GM21447 (cell line): Measurements from ENCODE around the gene ELMO2.
"Not testable (repeated sequence)": the region's sequence is repeated elsewhere in the genome, so short reads cannot be mapped to it uniquely, and the experiment has no call there.

Experiments used
- ATAC-seq: cut with Tn5 transposase; IDR thresholded peaks from one replicate; pipeline ENCODE4 v1.9.1; 2021; ENCODE audit not compliant: unreplicated experiment

ELMO2 gene

DNA sequence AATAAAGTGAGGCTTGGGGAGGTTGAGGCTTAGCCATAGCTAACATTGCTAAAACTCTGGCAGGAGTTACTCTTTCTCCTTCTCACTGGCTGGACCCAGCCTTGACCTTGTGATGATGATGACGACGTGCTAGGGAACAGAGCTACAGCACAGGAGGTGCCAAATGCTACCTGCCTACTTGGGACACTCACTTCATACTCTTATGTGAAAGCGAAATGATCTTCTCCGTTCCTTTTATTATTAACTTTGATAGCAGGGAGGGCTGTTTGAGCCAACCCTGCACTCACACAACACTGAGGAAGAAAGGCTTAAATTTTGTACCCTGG, 1.2 kb upstream of the ELMO2 start:
- no peak for ATAC-seq

DNA sequence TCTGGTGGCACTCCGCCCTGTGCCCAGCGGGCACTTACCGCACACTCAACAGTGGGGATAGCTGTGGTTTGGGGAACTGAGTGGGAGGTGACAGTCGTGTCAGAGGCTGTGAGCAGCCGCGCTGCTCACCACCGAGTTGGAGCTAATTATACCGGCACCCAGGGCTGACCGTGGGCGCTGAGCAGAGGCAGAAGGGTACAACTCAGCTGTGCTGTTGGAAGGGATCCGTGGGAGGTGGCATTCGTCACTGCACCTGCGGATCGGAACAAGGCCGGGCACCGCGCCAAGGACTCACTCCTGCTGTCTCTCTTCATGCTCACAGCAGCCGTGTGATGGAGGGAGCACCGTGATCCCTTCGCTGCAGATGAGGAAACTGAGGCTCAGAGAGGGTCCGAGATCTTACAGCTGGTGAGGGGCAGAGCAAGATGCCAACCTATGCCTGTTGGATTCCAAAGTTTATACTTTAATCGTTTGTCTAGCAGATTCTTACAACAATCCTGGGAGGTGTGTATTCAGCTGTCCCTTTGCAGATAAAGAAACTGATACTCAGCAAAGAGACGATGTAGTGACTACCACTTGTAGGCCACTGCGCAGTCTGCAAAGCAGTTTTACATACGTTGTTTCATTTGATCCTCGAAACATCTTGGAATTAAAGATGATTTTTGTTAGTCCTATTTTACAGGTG, 713 bp upstream of the ELMO2 start:
- ATAC-seq, result peak; percentile 41

DNA sequence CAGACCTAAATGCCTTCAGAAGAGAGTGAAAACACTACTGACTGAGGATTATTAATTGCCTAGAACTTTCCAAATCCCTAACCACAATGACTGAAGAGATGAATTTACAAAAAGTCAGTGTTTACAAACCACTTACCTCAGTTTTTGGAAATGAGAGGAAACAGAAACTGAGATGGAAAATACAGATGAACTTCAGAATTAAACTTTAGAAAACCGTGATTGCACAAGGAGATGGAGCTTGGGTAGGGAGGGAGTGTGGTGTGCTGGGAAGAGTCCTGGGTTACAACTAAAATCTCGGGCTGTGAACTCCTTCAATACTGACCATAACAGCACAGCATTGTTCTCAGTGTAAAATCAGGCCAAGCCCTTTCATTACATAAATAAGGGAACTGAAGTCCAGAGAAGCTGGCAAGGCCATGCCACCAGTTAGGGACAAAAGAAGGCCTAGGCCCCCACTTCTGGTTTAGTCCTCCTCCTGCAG, 4.0 kb downstream of the ELMO2 start:
- no peak for ATAC-seq

DNA sequence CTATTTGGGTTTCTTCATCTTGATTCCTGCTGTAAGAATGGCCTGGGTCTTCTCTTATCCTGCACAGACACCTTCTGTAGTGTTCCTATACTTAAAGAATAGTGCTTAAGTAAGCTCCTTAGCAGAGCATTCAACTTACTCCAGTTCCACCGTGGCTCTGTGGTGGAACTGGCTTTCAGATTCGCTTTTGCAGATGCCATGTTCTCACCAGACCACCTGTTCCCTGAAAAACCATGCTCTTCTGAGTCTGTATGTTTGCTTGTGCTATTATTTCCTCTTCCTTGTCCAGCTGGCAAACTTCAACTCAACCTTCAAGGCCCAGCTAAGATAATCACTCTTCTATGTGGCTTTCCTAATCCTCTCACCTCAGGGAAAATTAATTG, 4.9 kb downstream of the ELMO2 start:
- no peak for ATAC-seq

DNA sequence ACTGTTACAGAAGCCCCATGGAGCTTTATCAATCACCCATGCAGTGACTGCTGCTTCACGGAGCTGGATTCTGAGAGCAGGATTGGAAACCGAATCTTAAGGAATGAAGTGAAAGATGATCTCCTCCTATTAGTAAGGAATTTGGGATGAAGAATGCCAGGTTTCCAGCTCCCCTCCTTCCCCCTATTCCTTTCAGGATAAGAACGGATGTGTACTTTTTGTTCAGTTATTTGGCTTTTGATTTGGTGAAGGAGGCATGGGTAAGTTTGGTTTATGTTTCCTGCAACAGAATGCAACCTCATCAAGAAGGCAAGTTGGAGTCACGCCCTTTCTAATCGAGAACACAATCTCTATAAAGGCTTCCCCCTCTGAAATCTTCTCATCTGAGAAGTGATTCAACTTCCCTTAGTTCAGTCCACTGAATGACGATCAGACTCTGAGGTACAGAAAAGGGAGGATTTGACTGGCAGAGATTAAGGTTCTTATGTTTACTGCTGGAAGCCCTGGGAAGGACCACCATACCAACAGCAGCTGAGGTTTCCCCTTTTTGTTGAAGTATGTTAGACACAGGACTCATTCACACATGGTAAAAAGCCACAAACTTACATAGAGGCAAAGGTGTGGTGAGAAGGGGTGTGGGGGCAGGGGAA, 5.5 kb downstream of the ELMO2 start:
- no peak for ATAC-seq

DNA sequence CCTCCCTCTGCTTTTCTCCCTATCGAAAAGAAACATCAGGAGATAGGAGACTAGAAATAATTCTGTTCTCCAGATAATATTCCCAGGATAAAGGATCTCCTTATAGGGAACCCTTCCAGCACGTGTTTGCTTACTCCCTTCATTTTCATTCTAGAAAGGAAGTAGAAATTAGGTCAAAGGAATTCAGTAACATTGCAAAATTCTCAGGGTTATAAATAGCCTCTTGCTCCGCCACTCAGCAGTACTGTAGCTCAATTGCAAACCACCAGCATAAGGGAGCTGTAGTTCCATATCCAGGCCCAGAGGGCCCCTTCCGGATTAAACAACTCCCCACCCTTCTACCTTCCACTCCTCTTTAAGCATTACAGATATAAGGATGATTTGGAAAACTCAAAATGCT, 6.2 kb downstream of the ELMO2 start:
- no peak for ATAC-seq

DNA sequence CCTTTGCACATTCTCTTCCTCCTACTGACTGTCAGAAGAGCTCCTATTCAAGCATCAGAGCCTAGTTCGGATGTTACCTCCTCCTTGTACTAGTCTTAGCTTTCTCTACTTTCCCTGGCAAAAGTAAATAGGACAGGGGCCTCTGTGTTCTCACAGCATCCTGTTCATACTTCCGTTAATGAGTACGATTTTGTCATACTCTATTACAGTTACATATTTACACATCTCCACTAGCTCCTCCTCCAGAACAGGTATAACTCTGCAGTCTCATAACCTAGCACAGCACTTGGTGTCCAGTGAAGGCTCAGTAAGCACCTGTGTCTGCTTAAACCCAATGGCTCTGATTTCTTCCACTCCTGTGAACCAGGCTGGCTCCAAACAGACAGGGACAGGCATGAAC, 7.0 kb downstream of the ELMO2 start:
- ATAC-seq, result no peak

DNA sequence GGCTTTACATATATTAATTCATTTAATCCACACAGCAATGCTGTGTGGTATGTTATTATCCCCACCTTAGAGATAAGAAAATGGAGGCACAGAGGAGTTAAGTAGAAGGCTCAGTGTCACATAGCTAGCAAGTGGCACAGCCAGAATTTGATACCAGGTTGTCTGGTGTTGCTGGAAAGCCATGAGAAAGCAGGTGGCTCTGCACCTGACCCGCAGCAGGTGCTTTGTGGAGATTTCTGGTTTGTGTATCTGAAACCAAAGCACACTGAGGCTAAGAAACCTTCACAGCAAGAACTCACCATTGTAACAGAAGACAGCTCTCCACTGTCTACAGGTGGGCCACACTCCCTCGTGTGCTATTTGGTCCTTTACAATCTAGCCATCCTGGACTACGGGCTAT, 7.5 kb downstream of the ELMO2 start:
- no peak for ATAC-seq

DNA sequence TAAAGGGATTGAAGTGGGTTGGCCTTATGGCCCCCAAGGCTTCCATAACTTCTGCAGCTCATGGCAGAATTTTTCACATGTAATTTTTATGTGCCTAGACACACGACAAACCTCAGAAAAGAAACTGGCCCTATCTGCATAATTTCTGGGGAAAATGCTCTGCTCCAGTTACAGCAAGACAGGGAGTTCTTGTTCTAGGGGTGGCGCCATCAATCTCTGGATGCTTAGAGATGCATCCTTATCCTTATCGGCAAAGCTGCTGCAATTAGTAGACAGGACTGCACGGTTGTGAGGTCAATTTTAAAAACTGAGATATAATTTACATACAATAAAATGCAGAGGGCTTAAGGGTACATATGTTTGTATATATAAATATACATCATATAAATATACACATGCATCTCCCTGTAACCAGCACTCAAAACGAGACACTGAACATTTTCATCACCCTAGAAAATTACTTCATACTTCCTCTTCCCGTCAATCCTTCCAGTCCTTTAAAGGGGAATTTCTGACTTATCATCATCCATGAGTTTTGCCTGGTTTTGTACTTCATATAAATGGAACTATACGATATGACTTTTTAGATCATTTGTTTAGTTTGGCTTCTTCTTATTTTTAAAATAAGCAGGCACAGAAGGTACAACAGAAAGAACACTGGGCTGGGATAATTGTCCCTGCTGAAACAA, 10.2 kb downstream of the ELMO2 start:
- ATAC-seq, result no peak

DNA sequence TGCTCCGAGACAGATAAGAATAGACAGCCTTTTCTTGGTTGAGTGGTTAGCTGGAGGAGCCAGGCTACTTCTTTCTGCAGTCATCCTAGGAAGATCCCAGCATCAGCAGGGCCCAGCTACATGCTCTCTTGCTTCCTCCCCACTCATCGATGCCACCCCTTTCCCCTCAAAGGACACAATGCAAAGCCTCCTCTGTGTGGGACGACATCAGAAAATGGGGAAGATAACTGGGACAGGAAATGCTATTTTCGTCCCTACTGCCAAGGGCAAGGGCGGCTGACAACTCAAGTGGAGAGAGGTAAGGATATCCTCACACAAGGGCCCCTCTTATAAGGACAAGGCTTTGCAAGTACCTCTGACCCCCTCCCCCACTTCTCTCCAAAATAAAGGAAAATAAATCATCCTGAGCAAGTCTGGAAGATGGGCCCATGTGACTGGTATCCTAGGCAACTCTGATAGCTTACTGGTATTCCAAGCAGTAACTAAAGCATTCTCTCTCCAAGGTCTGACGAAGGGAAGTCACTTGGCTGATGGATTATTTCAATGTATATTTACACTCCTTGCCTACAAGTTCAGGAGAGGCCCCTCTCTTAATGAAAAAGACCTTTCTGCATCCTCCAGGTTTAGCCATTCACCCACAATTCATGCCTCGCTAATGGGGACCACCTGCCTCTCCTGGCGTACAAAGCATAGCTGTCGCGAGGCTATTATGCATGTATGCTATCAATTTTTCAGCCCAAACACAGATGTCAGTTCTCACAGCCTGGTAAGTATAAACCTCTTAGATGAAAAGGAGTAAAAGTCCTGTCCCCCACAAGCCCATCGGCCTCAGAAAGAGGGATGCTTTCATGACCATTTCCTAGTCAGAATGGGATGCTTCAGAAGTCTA, 11.3 kb downstream of the ELMO2 start:
- no peak for ATAC-seq

DNA sequence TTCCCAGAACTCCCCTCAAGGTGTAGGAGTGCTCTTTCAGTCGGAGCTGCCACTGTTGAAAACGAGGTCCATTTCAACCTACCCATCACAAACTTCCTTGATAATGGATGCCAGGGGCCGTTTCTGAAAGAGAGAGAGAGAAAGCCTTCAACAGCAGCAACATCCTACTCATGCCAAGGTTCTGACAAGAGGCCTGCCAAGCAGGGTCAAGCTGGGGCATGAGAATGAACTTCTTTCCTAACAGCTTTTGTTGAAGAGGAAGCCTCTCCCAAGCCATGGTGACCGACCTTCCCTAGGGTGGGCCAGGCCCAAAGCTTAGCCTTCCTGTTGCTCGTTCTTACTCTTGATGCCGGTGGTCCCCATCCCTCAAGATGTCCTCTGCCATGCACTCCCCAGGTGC, 12.4 kb downstream of the ELMO2 start:
- no peak for ATAC-seq

DNA sequence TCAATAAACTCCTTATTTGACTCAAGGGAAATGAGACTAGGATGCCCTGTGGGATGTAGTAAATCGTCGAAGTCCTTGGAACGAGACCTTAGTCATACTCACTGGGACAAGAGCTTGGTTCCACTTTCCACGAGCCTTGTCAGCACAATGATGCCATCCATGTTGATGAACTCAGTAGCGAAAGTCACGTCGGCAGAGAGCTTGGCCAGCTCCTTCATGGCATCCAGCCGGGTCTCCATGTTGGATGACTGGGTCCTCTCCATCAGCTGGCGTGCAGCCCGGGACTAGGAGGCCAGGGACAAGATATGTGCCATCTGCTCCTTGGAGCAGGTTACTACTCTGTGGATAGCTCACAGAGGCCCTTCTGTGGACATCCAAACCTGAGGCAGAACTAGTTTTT, 17.5 kb downstream of the ELMO2 start:
- ATAC-seq, result no peak

DNA sequence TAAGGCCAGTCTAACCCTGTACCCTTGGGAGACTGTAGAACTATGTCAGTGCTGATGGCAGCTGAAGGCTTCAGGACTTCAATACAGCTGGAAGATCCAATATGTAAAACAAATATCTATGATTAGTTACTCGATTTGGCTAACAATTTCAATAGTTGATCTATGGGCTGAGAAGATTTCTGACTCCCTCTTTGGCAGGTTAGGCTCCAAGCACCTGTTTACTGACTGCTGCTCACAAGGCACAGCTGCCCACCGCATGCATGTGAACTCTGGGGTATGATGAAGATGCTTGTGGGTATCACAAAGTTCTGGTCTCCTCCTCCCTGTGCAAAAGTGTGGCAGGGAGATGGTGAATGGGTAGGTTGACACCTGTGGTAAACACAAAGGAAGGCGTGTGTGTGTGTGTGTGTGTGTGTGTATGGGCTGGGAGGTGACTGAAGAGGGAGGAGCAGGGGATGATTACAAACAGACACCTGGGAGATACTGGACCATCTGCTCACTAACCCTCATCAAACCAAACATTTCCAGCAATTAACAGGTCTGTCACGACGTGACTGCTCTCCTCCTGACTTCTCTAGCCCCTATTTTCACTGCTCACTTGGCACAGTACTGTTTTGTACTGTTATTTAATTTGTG, 18.1 kb downstream of the ELMO2 start:
- ATAC-seq, result no peak

DNA sequence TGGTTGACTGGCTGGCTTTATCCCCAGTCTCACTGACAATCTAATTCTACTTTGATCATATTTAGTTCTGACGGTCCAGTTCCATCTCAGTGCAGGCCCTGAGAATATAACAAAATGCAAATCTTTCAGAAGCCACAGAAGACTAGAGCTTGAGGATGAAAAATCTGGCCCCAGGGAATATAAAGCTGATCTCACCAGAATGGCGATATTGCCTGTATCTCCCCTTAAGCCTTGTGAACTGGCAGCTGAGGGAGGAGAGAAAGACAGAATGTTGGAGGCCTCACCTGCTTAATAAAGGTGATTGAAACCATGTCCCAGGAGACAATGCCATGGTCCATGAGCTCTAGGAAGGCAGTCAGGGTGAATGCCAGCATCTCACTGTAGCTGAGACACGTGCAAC, 19.4 kb downstream of the ELMO2 start:
- ATAC-seq, result not testable (repeated sequence)

DNA sequence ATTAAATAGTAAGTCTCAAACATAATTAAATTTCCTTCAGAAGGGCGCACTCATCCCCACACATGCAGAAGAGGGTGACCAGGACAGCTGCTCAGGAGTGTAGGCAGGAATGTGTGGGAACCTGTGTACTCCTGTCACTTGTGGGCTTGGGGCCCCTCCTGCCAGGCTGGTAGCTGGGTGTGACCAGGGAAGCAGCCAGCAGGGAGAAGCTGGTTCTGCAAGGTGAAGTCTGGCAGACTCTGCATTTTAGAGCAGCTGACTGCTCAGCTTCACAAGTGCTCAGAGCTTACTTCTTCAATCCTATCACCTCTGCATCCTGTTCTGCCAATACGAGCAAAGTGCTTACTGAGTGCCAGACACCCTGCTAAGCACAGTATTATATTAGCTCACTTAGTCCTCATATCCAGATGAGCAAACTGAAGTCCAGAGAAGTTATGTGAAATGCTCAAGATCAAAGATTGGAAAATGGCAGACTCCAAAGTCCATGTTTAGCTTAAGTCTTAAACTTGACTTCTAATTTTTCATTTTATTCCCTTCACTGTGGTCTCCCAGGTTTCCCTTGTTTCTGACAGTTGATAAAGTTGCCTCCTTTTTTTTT, 27.9 kb downstream of the ELMO2 start:
- ATAC-seq, result no peak

DNA sequence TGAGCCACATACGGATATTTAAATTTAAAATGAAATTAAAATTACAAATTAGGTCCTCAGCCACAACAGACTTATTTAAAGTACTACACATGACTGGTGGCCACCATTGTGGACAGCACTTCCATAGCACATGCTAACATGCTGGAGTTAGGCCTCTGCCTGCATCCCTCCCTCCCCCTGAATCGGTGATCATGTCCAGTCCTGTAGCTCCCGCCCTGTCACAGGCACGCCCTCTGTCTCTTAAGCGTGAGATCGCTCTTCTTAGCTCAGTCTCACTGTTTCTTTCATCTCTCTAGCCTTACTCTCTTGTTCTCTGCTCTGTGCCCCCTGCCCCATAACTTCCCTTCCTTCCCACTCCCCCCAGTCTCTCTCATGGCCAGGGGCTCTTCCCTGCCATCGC, 28.9 kb downstream of the ELMO2 start:
- ATAC-seq, result no peak

DNA sequence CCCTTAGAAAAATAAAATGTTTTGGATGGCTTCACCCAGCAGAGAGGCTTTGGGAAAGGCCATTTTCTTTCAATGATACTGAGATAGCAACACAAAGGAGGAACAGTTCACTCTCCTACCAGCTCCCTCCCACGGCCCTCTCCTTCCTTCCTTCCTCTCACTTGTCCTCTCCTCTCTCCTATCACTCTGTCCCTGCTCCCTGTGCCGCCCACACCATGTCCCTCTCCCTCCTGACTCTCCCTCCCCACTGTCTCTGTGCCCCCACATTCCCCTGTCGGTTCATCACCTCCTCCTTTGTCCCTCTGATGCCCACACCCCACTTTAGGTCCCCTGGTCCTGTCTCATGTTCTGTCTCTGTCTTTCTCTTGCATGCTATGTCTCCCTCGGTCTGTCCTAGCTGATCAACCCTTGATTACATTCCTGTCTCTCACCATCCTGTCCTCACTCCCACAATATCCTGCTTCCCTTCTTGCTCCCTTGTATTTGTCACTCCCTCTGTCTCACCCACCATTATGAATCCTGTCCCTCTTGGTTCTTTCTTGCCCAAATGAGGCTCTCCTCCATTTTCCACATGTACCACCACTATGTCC, 30.1 kb downstream of the ELMO2 start:
- ATAC-seq, result no peak

DNA sequence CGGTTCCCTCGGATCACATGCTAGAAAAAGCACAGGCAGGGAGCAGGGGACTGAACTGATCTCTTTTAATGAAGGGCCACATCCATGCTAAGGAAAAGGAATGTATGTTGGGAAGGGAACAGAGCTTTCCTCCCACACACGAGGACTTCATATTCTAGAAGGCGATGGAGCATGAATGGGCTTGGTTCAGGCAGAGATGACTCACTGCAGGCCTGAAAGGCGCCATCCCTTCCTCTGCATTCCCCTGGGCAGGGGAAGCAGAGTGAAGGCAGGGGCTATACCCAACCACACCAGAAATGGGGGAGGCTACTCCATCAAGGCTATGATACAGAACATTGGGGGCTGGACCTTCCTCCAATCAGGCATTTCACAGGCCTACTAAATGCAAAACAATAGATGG, 30.6 kb downstream of the ELMO2 start:
- ATAC-seq, result no peak

DNA sequence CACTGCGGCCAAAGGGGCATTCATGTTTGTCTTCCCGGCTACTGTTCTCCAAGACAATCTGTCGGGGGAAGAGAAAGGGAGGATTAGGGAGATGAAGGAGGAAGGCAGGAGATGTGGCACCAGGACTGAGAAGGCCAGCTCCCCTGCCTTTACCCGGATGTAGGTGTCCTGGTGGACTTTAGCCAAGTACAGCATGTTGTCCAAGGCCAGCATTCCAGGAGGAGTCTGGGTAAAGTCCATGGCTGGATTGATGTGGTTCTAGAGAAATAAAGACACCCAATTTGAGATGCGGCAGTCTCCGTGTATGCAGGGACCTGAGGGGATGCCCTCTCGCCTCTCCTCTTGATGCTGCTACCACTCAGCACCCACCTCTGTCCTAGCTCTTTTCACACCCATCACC, 32.0 kb downstream of the ELMO2 start:
- no peak for ATAC-seq

DNA sequence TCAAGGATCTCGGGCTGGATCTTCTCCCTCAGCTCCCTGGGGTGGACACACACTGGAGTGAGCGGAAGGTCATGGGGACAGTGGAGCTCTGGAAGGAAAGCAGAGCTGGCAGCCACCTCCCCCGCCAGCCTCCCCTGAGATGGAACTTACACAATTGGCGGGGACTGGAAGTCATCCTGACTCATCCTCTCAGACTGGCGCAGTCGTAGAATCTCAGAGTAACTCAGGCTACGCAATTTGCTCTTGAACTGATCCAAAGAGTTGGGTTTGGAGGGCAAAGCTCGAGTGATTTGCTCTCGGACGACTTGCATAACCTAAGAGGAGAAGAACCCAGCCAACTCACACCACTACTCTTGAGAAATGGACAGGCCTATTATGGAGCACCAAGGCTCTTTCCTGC, 34.8 kb downstream of the ELMO2 start:
- ATAC-seq, result no peak
